DMS 273 (cell line): ENCODE measurements around the gene CHST6.
A peak's percentile ranks its signal among the peaks of the same experiment; 100 is the strongest.
"Not testable (repeated sequence)": the region's sequence is repeated elsewhere in the genome, so short reads cannot be mapped to it uniquely, and the experiment has no call there.

ENCODE experiments used
- DNase-seq: peaks from one replicate; lab custom pipeline; 2025; ENCODE audit not compliant: unreplicated experiment; lab: John Stamatoyannopoulos, UW

The CHST6 gene

GRCh38 chr16:75452464-75453190 is 42.6 kb downstream of the CHST6 start:
- no peak for DNase-seq

GRCh38 chr16:75446416-75446815 is 48.8 kb downstream of the CHST6 start:
- DNase-seq = no peak

GRCh38 chr16:75445298-75445697 is 49.9 kb downstream of the CHST6 start:
- DNase-seq = no peak

DNA sequence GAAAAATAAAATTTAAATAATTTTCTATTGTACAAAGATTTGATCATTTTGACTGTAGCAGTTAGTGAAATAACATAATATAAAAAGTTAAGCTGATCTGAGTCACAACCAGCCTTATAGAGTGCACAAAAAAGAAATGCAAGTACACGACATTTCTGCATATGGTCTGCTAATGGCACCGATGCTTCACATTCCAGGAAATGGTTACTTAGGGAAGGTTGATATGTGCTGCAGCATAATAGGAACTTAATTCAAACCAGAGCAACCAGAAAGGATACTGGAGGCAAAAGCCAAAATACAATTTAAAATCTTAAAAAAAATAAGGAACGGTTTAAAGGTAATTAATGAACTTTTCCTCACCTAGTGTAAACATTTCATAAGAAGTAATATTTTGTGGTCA is 51.9 kb downstream of the CHST6 start:
- no peak for DNase-seq

- DNase-seq = peak; percentile 94
Observed at GRCh38 chr16:75433732-75434413, 61.4 kb downstream of the CHST6 start.

GRCh38 chr16:75432828-75433731 is 62.2 kb downstream of the CHST6 start, which contains the start of gene CFDP1:
TSS of gene CFDP1 (minus strand) at chr16:75433503. CDS start at chr16:75433352, 151 bp downstream.
- peak; percentile 98 for DNase-seq

GRCh38 chr16:75429621-75430403 is 65.4 kb downstream of the CHST6 start:
- DNase-seq = no peak

- DNase-seq = not testable (repeated sequence)
Observed at GRCh38 chr16:75426524-75426923, 68.7 kb downstream of the CHST6 start.

DNA sequence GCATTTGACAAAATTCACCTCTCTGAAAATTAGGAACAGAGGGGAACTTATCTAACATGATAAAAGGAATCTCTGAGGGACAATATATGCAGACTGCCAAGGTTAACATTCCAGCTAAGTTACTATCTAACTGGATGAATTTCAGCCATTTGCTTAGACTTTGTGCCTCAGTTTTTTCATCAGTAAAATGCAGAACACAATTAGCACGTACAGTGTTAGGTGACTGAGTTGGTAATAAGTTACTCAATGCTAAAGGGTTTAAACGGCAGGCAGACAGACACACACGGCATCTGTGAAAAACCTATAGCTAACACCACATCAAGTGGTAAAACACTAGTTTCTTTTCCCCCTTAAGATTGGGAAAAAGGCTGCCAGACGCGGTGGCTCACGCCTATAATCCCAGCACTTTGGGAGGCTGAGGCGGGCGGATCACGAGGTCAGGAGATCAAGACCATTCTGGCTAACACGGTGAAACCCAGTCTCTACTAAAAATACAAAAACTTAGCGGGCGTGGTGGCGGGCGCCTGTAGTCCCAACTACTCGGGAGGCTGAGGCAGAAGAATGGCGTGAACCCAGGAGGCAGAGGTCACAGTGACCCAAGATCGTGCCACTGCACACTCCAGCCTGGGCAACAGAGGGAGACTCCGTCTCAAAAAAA is 71.0 kb downstream of the CHST6 start:
- DNase-seq = not testable (repeated sequence)

- DNase-seq = no peak
Observed at GRCh38 chr16:75423723-75424104, 71.5 kb downstream of the CHST6 start.
